HG03135 (cell line): ENCODE data around the gene C3orf20.

ENCODE experiments used
- ATAC-seq: cut with Tn5 transposase; IDR thresholded peaks from one replicate; pipeline ENCODE4 v1.9.1; 2021; ENCODE audit warnings: mild to moderate bottlenecking, moderate library complexity; ENCODE audit not compliant: unreplicated experiment

Gene C3orf20

DNA sequence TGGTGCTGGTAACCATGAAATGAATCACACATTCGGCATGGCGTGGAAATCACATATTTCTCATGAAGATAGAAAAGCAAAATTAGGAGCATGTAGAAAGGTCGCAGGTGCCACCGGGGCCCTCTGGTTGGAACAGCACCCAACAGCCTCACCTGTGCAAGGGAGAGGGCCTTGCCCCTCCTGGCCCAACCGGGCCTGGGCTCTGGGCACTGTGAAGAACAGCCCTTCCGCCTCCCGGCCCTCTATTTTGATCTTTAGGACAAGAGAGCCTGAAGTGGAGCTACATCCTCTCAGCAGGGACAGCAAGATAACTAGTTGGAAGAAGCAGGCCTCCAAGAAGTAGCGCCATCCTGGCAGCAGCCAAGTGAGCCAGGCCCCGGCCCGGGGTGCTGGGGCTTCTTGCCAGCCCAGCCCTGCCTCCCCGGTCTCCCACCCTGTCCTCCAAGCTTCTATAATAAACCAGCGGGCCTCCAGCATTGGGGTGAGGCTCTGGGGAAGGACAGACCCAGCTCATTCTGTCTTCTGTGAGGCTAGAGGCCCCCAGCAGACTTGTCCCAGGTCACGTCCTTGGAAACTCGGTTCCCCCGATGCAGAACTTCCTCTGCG lies 97.7 kb downstream of the C3orf20 start:
- no peak for ATAC-seq

DNA sequence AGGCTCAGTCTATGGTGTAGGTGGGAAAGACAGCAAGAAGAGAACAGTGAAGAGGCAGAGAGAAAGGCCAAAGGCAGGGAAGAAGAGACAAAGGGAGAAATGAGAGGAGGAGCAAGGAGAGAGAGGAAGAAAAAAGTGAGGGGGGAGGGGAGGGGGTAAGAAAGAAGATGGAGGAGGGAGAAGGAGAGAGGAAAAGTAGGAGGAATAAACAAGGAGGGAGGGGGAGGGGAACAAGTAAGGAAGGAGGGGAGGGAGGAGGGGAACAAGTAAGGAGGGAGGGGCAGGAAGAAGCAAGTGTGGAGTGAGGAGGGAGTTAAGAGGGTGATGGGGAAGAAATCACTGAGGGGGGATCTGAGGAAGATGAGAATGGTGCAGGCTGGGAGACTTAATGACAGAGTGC lies 98.3 kb downstream of the C3orf20 start:
- no peak for ATAC-seq

DNA sequence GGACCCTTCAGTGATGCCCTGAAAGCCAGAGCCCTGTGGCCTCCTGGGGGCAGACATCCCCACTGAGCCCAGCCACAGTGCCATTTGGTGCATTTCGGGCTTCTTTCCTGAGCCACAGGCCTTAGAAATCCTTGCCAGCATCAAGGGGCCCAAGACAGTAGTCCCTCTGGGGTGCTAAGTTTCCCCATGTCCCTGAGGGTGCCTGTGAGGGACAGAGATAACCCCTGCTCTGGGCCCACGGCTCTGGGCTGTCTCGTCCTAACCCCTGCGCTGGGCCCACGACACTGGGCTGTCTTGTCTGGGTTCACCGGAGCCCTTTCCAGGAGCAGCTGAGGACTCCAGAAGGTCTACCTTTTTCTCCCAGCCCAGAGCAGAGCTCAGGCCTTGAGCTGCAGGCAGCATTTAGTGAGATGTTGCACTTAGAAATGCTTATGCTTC lies 98.8 kb downstream of the C3orf20 start:
- no peak for ATAC-seq

DNA sequence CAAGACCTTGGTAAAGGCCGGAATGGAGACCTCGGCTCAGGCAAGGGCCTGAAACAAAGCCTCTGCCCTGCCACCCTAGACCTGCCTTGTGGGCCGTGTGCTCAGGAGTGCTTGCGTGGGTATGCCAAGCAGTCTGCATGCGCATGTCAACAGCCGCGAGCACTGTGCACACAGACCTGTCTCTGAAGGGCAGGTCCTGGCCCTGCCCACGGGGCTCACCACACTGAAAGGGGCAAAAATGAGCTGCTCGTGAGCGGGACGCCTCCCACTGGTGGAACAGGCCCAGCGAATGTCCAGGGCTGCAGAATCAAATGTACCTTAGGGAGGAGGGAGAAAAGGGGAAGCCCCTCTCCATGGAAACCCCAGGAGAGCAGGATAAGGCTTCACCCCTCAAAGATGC lies 99.5 kb downstream of the C3orf20 start:
- no peak for ATAC-seq

DNA sequence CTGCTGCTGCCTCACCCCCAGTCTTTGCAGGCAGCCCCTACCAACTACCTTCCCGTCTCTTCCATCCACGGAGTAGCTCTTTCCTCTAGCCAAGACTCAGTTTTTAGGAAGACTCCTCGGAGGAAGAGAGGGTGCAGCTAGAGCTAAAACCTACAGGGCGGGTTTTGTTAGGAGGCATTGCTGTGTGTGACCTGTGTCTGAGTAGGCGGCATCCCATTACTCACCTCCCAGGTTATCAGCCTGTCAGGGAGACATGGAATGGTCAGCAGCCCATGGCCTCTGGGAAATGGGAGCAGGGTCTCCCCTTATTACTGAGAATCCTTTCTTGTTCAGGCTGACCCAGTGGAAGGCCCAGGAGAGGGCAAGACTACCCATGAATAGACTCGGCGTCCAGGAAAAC lies 100.1 kb downstream of the C3orf20 start:
- no peak for ATAC-seq

DNA sequence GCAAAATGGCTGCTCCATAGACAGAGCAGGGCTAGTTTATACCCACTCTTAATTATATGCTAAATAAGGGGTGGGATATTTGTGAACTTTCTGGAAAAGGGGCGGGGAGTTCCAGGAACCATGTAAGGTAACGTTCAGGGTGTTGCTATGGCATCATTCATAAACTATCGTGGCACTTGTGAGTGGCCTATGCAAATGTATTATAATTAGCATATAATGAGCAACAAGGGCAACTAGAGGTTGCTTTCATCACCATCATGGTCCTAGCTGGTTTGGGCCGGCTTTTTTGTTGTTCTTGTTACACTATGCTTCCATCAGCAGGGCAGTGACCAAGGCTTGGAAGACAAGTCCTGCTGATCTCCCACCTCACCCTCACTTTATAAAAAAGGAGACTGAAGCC lies 100.6 kb downstream of the C3orf20 start:
- ATAC-seq = no peak

DNA sequence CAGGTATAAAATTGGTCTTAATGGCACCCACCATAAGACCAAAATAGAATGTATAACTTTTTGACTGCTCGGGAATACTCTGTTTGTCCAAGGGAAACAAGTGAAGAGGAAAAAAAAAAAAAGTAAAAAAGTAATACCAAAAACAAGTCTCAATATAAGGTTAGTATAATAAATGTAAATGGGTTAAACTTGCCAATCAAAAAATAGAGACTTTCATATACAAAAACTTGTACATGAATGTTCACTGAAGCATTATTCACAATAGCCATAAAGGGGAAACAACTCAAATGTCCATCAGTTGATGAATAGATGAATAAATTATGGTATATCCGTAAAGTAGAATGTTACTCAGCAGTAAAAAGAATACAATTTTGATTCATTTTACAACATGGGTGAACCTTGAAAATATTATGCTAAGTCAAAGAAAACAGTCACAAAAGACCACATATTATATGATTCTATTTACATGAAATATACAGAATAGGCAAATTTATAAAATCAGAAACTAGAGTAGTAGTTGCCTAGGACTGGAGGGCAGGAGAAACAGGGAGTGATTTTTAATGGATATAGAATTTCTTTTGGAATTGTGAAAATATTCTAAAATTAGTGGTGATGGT lies 104.2 kb downstream of the C3orf20 start:
- no peak for ATAC-seq

DNA sequence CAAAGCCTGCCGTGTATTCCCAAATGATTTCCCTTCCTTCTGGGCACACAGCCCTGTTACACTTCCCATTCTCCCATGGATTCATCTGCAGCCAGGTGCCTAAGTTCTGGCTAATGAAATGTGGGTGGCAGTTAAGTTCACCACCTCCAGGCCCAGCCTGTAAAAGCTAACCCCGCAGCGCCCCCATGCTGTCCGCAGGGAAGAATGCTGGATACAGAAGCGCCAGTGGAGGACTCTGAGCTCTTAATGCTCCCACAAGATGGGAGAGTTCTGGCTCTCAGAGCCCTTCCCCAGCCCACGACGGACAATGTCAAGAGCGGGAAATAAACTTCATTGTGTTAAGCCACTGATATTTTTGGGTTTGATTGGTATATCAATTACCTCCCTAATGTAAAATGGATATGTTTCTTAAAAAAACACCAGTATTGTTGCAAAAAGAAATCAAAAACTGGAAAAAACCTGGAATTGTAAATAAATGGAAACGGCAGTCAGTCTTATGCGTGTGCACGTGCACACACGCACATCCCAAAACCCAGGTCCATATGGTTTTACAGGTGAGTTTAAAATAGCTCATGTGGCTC lies 106.1 kb downstream of the C3orf20 start:
- peak; percentile 73 for ATAC-seq

DNA sequence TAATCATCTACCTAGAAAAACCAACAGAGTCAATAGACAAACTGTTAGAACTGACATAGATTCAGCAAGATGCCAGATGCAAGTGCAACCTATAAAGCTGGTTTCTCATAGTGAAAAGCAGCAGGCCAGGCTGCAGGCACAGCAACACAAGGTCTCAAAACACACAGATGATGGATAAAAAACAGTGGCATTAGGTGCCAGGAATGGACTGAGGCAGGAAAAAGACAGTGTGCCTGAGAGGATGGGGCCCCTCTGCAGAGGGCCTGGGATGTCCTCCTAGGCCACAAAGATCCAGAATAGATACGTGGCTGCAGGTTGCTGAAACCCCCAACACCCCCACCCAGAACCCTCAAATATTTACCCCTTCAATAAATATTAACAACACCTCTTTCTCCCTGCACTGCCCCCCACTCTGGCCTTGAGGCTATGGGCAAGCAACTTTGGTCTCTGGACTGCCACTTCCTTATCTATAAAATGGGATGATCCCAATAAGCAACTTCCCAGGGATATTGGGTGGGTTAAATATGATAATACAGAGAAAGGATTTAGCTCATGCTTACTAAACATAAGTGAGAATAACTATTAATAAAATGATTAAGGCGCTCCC lies 108.6 kb downstream of the C3orf20 start:
- no peak for ATAC-seq

DNA sequence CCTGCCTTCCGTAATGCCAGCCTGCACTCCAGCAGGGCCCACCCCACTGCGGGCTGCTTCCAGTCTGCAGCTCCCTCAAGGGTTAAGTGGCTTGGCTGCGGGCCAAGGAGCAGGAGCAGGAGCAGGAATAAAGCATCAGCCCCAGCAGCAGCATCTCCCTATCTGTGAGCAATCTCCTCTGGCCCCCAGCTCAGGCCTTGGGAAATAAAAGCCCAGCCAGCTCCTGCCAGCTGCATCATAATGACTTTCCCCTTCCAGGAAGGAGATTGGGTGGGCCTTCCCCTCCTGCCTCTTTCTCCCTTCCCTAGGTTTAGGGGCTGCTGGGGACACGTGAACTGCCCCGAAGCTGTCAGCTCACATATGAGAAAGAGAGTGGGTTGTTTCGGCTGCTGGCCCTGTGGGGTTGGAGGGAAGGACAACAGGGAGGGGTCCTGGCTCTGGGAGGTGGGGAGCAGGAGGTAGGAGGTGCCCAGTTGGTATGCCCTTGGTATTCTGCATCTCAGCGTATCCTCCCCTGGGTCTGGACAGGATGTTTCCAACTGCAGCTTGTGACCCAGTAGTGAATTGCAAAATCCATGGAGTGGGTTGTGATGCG lies 109.2 kb downstream of the C3orf20 start:
- ATAC-seq = no peak

DNA sequence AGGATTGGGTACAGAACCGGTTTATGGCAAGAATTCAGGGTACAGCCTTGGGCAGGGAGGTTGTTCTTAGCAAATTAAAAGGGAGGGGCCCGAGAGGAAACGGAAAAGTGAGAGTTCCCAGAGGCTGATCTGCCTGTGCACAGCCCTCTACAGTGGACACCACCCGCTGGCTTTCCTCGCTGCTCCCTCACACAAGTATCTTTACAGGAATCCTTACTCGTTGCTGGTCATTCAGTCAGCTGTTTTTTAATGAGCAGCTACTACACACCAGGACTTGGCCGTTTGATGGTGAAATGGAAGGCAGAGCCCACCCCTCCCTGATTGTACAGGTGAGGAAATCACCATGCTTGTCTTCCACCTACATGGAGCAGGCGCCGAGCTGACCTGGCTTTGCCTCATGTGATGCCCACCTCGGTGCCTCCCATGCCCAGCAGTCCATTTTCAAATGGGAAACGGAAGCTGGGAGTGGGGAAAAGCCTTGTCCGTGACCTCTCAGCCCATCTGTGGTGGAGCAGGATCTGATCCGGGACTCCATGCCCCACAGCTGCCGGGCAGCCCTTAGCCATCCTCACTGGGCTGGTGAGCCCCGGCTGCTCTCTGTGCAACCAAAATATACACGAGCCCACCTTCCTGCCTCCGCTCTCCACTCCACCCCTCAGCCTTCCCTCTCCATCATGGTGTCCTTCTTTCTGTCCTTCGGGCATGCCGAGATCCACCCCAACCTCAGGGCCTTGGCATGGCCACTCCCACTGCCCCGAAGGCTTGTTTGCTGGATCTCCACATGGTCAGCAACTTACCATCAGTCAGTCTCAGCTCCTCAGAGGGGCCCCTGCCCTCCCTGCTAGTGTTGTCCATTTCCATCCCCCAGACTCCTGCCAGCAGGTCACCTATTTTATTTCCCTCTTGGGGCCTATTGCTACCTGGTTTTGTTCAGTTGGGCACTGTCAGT lies 110.5 kb downstream of the C3orf20 start:
- no peak for ATAC-seq

DNA sequence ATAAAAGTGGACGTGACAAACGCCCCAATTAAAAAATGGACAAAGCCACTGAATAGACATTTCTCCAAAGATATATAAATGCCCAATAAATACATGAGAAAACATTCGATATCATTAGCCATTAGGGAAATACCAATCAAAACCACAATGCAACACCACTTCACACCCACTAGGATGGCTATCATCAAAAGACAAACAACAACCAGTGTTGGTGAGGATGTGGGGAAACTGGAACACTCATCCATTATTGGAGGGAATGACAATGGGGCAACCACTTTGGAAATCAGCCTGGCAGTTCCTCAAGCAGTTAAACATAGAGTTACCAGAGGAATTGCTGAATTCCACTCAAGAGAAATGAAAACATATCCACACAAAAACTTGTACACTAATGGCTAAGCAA lies 111.4 kb downstream of the C3orf20 start:
- no peak for ATAC-seq

DNA sequence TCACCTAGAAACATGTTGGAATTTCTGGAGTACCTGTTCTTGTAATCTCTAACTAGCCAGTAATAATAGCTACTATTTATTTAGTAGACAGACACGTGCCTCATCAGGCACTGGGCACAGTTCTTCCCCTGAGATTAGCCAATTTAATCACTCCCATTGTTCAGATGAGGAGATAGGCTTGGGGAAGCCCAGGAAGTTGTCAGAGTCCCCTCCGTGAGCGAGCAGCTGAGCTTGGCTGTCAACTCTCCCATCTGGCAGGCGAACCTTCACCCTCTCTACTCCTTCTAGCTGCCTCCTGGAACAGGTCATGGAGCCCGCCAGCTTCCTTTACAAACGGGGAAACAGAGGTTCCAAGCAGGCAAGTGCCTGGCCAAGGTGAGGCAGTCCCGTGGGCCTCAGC lies 112.7 kb downstream of the C3orf20 start:
- ATAC-seq = no peak

DNA sequence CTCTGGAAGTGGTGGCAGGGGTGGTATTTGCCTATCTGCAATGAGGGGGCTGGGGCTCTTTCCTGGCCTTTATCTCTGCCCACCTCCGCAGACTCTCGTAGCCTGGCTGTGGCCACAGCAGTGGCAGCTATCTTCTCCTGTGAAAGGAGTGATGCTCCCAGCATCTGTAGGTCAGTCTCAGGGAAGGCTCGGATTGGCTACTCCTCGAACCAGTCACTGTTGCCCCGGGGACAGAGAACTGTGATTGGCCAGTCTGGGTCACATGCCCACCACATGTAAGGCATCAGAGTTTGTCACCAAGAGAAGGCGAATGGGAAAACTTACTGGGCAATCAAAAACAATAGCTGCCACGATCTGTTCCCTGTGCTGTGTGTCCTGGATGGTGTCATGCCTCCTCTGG lies 113.7 kb downstream of the C3orf20 start:
- no peak for ATAC-seq

DNA sequence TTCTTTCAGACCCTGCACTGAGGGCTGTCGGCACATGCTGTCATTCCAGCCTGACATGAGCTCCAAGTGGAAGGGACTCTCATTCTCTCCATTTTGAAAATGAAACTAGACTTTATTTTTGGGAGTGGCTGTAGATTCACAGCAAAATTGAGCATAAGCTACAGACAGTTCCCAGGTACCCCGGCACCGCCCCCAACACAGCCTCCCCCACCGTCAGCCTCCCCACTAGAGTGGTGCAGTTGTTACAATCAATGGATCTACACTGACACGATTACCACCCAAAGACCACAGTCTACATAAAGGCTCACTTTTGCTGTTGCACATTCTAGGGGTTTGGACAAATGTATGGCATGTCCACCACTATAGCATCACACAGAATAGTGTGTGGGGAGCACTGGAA lies 114.3 kb downstream of the C3orf20 start:
- ATAC-seq = no peak

DNA sequence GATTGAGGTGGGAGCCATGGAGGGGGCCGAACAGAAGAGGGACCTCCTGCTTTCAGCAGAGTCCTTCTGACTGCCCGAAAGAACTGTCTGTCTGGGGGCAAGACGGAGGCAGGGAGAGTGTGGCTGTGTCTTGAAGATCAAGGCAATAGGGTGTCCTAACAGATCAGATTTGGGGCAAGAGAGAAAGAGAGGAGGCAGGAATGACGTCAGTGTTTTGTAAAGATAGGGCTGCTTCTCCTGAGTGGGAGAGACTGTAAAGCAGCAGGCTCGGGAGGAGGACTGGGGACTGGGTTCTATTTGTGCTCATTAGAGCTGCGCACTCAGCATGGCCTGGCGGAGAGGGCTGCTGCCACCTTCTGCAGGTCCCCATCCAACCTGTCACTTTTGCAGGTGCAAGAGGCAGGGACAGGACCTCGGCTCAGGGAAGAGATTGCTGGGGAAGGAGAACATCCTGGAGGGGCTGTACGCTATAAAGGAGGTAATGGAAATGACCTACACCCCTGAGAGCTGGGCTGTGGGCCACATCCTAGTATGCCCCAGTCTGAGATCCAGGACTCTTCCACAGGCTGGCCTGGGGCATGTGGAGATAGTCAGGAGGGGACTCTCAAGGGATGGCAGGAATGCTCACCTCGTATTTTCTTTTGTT lies 114.8 kb downstream of the C3orf20 start:
- ATAC-seq = no peak

DNA sequence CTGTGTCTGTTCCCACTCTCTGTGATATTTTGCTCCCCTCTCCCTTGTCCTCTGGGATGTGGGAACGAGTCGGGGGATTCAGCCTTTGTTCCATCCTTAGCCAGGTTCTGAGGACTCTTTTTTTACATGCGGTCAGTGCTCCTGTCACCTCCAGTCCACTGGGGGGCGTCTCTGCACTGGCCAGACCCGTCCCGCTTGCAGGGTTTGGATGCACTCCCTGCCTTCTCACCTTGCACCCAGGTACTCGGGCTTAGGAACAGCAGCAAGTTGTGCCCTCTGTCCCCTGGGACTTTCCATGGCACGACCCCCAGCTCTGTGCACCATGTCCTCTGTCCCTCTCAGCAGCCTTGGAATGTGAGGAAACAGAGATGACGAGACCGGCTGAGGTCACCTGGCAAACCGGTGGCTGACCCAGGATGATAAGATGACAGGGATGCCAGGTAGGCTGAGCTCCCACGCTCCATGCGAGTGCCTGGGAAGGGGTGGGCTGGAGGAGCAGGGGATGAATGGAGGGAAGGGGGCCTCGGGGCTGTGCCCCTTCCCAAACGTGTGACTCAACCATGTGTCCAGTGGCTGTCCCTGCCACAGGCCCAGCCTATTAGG lies 116.5 kb downstream of the C3orf20 start:
- no peak for ATAC-seq

DNA sequence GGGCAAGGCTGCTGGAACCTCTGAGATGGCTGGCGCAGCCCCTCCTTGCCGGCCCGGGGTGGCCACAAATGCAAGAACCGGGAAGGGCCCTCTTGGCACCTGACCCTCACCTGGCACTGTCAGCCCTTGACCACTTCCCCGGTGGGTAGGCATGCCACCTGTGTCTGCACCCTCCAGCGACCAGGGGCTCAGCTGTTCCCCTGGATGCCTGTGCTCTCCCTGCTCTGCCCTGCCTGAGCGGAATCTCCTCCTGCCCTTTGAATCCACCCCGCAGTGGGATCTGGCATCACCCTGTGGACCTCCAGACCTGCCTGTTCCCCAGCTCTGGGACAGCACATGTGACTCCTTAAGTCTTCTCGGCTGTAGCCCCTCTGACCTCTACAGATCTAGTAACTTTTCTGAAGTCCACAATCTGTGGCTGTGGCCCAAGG lies 117.8 kb downstream of the C3orf20 start:
- ATAC-seq = no peak

DNA sequence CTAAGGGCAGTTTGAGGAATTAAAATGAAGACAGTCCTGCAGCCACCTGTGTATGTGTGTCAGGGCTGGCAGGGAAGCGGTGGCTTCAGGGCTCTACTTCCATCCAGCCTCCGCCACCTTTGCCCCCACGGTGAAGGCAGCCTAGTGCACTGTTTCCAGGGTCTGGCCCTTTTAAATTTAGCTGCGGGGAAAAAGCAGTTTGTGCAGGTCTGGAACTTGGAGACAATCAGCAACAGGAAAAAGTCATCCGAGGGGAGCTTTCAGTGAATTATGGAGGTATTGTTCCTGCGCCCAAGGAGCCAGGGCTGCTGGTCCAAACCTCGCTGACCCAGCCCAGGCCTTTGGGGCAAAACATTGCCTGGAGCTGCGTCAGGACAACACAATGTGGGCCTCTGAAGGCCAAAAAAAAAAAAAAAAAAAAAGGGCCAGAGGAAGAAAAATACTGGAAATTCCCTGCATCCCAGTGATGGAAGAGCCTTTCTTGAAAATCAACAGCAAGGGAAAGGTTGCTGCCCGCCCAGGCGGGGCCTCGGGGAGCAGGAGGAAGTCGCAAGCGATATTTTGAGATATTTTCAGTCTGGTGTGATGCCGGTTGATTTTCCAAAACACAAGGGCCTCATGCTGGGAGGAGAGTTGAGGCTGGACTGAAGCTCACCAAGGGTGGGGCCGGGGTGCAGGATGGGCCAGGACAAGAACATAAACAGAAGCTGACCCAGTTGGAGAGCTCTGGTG lies 118.4 kb downstream of the C3orf20 start:
- no peak for ATAC-seq
